HG03159 (cell line): ENCODE results near the gene CCDC80.

Experiments
- ATAC-seq: cut with Tn5 transposase; IDR thresholded peaks from one replicate; pipeline ENCODE4 v1.9.1; 2021; ENCODE audit warnings: mild to moderate bottlenecking, moderate library complexity; ENCODE audit not compliant: unreplicated experiment

The CCDC80 gene

GRCh38 chr3:112633757-112634156 lies 7.2 kb downstream of the CCDC80 start:
- ATAC-seq = no peak

- no peak for ATAC-seq
Observed at GRCh38 chr3:112633191-112633590, 7.8 kb downstream of the CCDC80 start.

GRCh38 chr3:112632596-112632995 lies 8.3 kb downstream of the CCDC80 start:
- ATAC-seq = no peak

- no peak for ATAC-seq
Observed at GRCh38 chr3:112631257-112631656, 9.7 kb downstream of the CCDC80 start.

GRCh38 chr3:112629425-112629824 lies 11.5 kb downstream of the CCDC80 start:
- ATAC-seq = no peak

GRCh38 chr3:112627919-112628466 lies 12.9 kb downstream of the CCDC80 start:
- ATAC-seq = no peak

GRCh38 chr3:112627419-112627818 lies 13.5 kb downstream of the CCDC80 start:
- ATAC-seq = no peak

GRCh38 chr3:112623717-112624116 lies 17.2 kb downstream of the CCDC80 start:
- no peak for ATAC-seq

- no peak for ATAC-seq
Observed at GRCh38 chr3:112623213-112623612, 17.7 kb downstream of the CCDC80 start.

GRCh38 chr3:112619295-112619694 lies 21.6 kb downstream of the CCDC80 start:
- peak; percentile 78 for ATAC-seq

GRCh38 chr3:112617285-112617684 lies 23.7 kb downstream of the CCDC80 start:
- ATAC-seq = no peak

GRCh38 chr3:112615989-112616731 lies 24.8 kb downstream of the CCDC80 start:
- no peak for ATAC-seq

GRCh38 chr3:112611752-112612515 lies 29.0 kb downstream of the CCDC80 start:
- ATAC-seq = no peak

GRCh38 chr3:112610121-112610520 lies 30.8 kb downstream of the CCDC80 start:
- no peak for ATAC-seq

GRCh38 chr3:112607863-112608262 lies 33.1 kb downstream of the CCDC80 start:
- no peak for ATAC-seq

- ATAC-seq = no peak
Observed at GRCh38 chr3:112606098-112606497, 34.8 kb downstream of the CCDC80 start.

GRCh38 chr3:112605285-112605684 lies 35.7 kb downstream of the CCDC80 start:
- no peak for ATAC-seq

- no peak for ATAC-seq
Observed at GRCh38 chr3:112604536-112604935, 36.4 kb downstream of the CCDC80 start.

- ATAC-seq = peak; percentile 73
Observed at GRCh38 chr3:112602217-112602838, 38.6 kb downstream of the CCDC80 start.

- no peak for ATAC-seq
Observed at GRCh38 chr3:112598731-112599130, 42.2 kb downstream of the CCDC80 start.

GRCh38 chr3:112597945-112598344 lies 43.0 kb downstream of the CCDC80 start:
- no peak for ATAC-seq

- no peak for ATAC-seq
Observed at GRCh38 chr3:112594856-112595255, 46.1 kb downstream of the CCDC80 start.
